Transverse colon (tissue), 4 donors: ENCODE data around the gene FOXP2. TPM values are rescaled to one million over a fixed set of nuclear protein-coding genes. Genes with fewer than 3 reads are reported as not detected.

Source experiments
- DNase-seq: peaks from one replicate; pipeline ENCODE4 v3.0.0-alpha.2; 2019
- H3K27ac ChIP-seq, 4 donors: fragments of 200-600 bp; sonication (generic); 2 replicates each; pipeline ENCODE4 v1.5.1; 2016 to 2018; ENCODE audit warnings: inconsistent platforms in 4 of 4
- H3K27me3 ChIP-seq: fragments of 200-600 bp; sonication (generic); 2 replicates; pipeline ENCODE4 v1.5.1; 2017; ENCODE audit warnings: inconsistent platforms
- H3K36me3 ChIP-seq, 4 donors: fragments of 200-600 bp; sonication (generic); 2 replicates each; pipeline ENCODE4 v1.5.1; 2017 to 2019; ENCODE audit warnings: inconsistent platforms in 4 of 4
- H3K4me1 ChIP-seq, 4 donors: fragments of 200-600 bp; sonication (generic); 2 replicates each; pipeline ENCODE4 v1.5.1; 2017 to 2020; ENCODE audit warnings: inconsistent platforms in 4 of 4
- H3K4me3 ChIP-seq, 4 donors: fragments of 200-600 bp; sonication (generic); 1 replicate in 1 of 4; 2 replicates in 3 of 4; pipeline versions ENCODE4 v1.5.1 to v1.6.1; 2017 to 2019; ENCODE audit warnings: inconsistent platforms in 4 of 4
- H3K9me3 ChIP-seq, 2 donors: fragments of 200-600 bp; sonication (generic); 2 replicates each; pipeline ENCODE4 v1.5.1; 2017 to 2019; ENCODE audit warnings: inconsistent platforms in 2 of 2
- CTCF ChIP-seq, 5 experiments: fragments of 200-600 bp in 3 of 5; fragments of 450-650 bp in 2 of 5; sonication (generic) in 3 of 5; IDR thresholded peaks; 1 replicate in 2 of 5; 2 replicates in 3 of 5; pipeline ENCODE4 v1.5.1; 2016 to 2017; ENCODE audit warnings: antibody characterized with exemption in 5 of 5, inconsistent platforms in 3 of 5, mild to moderate bottlenecking in 2 of 5, moderate library complexity in 1 of 5
- EP300 ChIP-seq: sonication (generic); formaldehyde crosslinking; IDR thresholded peaks from one replicate; pipeline ENCODE4 v1.6.1; 2017; ENCODE audit warnings: antibody characterized with exemption, low read depth
- POLR2A ChIP-seq: fragments of 450-650 bp; IDR thresholded peaks from one replicate; pipeline ENCODE4 v1.6.1; 2016; ENCODE audit warnings: antibody characterized with exemption, mild to moderate bottlenecking, moderate library complexity
- POLR2AphosphoS5 ChIP-seq, 3 donors: sonication (generic); formaldehyde crosslinking; IDR thresholded peaks; one replicate each; pipeline ENCODE4 v1.6.1; 2016; ENCODE audit warnings: antibody characterized with exemption in 3 of 3
- WGBS, 2 donors: methylation state at CpG; one replicate each; pipeline ENCODE4 v1.1.5; 2018; ENCODE audit warnings: low coverage in 1 of 2; 5-methylcytosine and 5-hydroxymethylcytosine counted together
- in situ Hi-C, 4 donors: fragments of 200-750 bp; cut with MboI; loops; one replicate each; pipeline versions ENCODE4 v1.15.0 to v1.15.1; 2017; ENCODE audit warnings: low sequenced_read_pairs in 3 of 4, low pct_ligation_motif_present in 1 of 4, low pct_unique_long_range_greater_than_20kb in 1 of 4
- intact Hi-C: fragments of 100-400 bp; cut with DNase I; formaldehyde crosslinking; loops from one replicate; pipeline ENCODE4 v1.15.1; 2023; ENCODE audit warnings: low total_unique reads
- total RNA-seq, 4 donors: library from RNA; depleted of rRNA; stranded (reverse); fragments of >200 nt; gene quantifications; one replicate each; pipeline ENCODE4 v1.1.0, GENCODE V29; 2016

Gene FOXP2
- total RNA-seq, 4 donors from 2014 or later, result 20.5 to 102 (median 34.0) TPM

GRCh38 chr7:114412548-114412947 is 2.1 kb upstream of the FOXP2 start:
- H3K9me3 ChIP-seq, result no peaks in the 10 kb centered on the region
- in situ Hi-C loops, result loop anchor here in 3 of 4 donors (10.0 to 25.0 kb wide), 2 partner anchors 325 to 328 kb away; no protein-coding TSS in a partner anchor
- no peaks in the 10 kb centered on the region for H3K36me3 ChIP-seq
- no peaks in the 10 kb centered on the region for H3K27me3 ChIP-seq
- H3K4me3 ChIP-seq, result no peak overlapping the region
- intact Hi-C loops, result loop anchor here (5.0 kb wide), 1 partner anchor 325 kb away; no protein-coding TSS in a partner anchor
- TF ChIP-seq POLR2AphosphoS5 (IDR thresholded peaks at IDR 0.05) (no peak), POLR2A (no peak), EP300 (no peak), CTCF (IDR thresholded peaks at IDR 0.05) (no peak)
- peak overlapping the region; percentile 67 to 85 (median 72) for H3K27ac ChIP-seq
- 73 to 90% methylated on average over 3 to 4 of the region's 4 CpGs for WGBS, 2 donors
- peaks cover 10 to 40% (median 13%) of the 10 kb centered on the region in 4 donors for H3K4me1 ChIP-seq
- no peak for DNase-seq

- intact Hi-C loops (loop anchor here (5.0 kb wide), 1 partner anchor 326 kb away; no protein-coding TSS in a partner anchor), in situ Hi-C loops (loop anchor here in 3 of 4 donors (10.0 to 25.0 kb wide), 2 partner anchors 326 to 329 kb away; no protein-coding TSS in a partner anchor)
- 23 to 36% methylated on average over 4 of the region's 4 CpGs for WGBS, 2 donors
- H3K9me3 ChIP-seq, result no peaks in the 10 kb centered on the region
- no peak for DNase-seq
- no peaks in the 10 kb centered on the region for H3K36me3 ChIP-seq
- no peak overlapping the region for H3K4me3 ChIP-seq
- peaks cover 9 to 36% (median 11%) of the 10 kb centered on the region in 4 donors for H3K4me1 ChIP-seq
- H3K27ac ChIP-seq, result peak overlapping the region; percentile 67 to 85 (median 72)
- H3K27me3 ChIP-seq, result no peaks in the 10 kb centered on the region
- TF ChIP-seq POLR2AphosphoS5 (IDR thresholded peaks at IDR 0.05) (no peak), EP300 (no peak), CTCF (IDR thresholded peaks at IDR 0.05) (no peak), POLR2A (no peak)
These were observed 857 bp upstream of the FOXP2 start for GRCh38 chr7:114413761-114414155.

GRCh38 chr7:114415064-114415989 is 712 bp downstream of the FOXP2 start:
- Histone ChIP-seq H3K4me3 (peak overlapping the region; percentile 19 to 41 (median 26)), H3K4me1 (peaks cover 9 to 39% (median 11%) of the 10 kb centered on the region in 4 donors)
- 12 to 20% methylated on average over 11 to 14 of the region's 14 CpGs for WGBS, 2 donors

More at GRCh38 chr7:114415064-114415989, 712 bp downstream of the FOXP2 start:
- no peak for TF ChIP-seq POLR2AphosphoS5 (IDR thresholded peaks at IDR 0.05)
- no peak for TF ChIP-seq CTCF (IDR thresholded peaks at IDR 0.05)
- TF ChIP-seq POLR2A, result no peak
- no peak for TF ChIP-seq EP300
- DNase-seq, result no peak
- in situ Hi-C loops, result loop anchor here in 3 of 4 donors (10.0 to 25.0 kb wide), 2 partner anchors 328 to 331 kb away; no protein-coding TSS in a partner anchor
- H3K9me3 ChIP-seq, result no peaks in the 10 kb centered on the region
- intact Hi-C loops, result no loop called here
- no peaks in the 10 kb centered on the region for H3K36me3 ChIP-seq
- no peaks in the 10 kb centered on the region for H3K27me3 ChIP-seq
- H3K27ac ChIP-seq, result peak overlapping the region; percentile 67 to 85 (median 72)
